Measurements from ENCODE around the gene IFIT2.

GRCh38 chr10:89341649-89342048 is 39.8 kb downstream of the IFIT2 start:
- TF ChIP-seq CTCF (IDR thresholded peaks at IDR 0.05; ENCODE audit: extremely low read depth in 1 of 2, insufficient read depth in 1 of 2, low read depth in 1 of 2, low read length in 2 of 2) (no peak), EZH2 (IDR thresholded peaks at IDR 0.05; ENCODE audit: borderline replicate concordance, low read depth, low read length, severe bottlenecking) (no peak), JUN (IDR thresholded peaks at IDR 0.05; ENCODE audit: borderline replicate concordance, insufficient read depth, insufficient read length, low read depth) (no peak), MYC (IDR thresholded peaks at IDR 0.05; ENCODE audit: low read depth, low read length) (no peak), POLR2A (IDR thresholded peaks at IDR 0.05; ENCODE audit: low read depth, low read length) (no peak)

Data from endothelial cell of umbilical vein (primary cell).